Measurements from ENCODE around the gene SCIN.

- TF ChIP-seq BHLHE40 (IDR thresholded peaks at IDR 0.05; ENCODE audit: borderline replicate concordance) (no peak), ZNF384 (IDR thresholded peaks at IDR 0.05) (no peak), NFRKB (IDR thresholded peaks at IDR 0.05) (no peak), FOXK2 (IDR thresholded peaks at IDR 0.05) (no peak), PKNOX1 (IDR thresholded peaks at IDR 0.05) (no peak), LEF1 (IDR thresholded peaks at IDR 0.05; ENCODE audit: borderline replicate concordance) (no peak), TARDBP (IDR thresholded peaks at IDR 0.05) (no peak), CTBP1 (IDR thresholded peaks at IDR 0.05; ENCODE audit: borderline replicate concordance) (no peak), ELF4 (IDR thresholded peaks at IDR 0.05) (no peak), SUZ12 (IDR thresholded peaks at IDR 0.05) (no peak)
Observed at GRCh38 chr7:12607134-12607533, 36.6 kb downstream of the SCIN start.

Measured in HEK293T (cell line).